Measurements from ENCODE around the gene DENND5A. TPM values are rescaled to one million over a fixed set of nuclear protein-coding genes. Genes with fewer than 3 reads are reported as not detected.

DENND5A gene
- total and polyA plus RNA-seq, 10 of the 15 experiments (the other 5 are each of a cell fraction or from before 2014, with no cell fraction given), result 15.6 to 157 (median 85.1) TPM

DNA sequence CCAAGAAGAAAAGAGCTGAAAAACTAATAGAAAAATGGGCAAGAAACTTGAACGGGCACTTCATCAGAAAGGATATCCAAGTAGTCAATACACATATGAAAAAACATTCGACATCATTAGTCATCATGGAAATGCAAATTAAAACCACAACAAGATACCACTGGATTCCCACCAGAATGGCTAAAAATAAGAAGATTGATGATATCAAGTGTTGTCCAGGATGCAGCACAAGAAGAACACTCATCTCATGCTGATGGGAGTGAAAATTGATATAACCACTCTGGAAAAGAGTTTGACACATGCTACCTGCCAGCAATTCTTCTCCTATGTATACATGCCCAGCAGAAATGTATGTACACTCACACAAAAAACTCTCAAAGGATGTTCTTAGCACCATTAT lies 146.9 kb downstream of the DENND5A start (continued):
- TF ChIP-seq, protein P1, sequence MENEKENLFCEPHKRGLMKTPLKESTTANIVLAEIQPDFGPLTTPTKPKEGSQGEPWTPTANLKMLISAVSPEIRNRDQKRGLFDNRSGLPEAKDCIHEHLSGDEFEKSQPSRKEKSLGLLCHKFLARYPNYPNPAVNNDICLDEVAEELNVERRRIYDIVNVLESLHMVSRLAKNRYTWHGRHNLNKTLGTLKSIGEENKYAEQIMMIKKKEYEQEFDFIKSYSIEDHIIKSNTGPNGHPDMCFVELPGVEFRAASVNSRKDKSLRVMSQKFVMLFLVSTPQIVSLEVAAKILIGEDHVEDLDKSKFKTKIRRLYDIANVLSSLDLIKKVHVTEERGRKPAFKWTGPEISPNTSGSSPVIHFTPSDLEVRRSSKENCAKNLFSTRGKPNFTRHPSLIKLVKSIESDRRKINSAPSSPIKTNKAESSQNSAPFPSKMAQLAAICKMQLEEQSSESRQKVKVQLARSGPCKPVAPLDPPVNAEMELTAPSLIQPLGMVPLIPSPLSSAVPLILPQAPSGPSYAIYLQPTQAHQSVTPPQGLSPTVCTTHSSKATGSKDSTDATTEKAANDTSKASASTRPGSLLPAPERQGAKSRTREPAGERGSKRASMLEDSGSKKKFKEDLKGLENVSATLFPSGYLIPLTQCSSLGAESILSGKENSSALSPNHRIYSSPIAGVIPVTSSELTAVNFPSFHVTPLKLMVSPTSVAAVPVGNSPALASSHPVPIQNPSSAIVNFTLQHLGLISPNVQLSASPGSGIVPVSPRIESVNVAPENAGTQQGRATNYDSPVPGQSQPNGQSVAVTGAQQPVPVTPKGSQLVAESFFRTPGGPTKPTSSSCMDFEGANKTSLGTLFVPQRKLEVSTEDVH (IDR thresholded peaks at IDR 0.05; ENCODE audit: low read depth, partially characterized antibody), result no peak
- no peak for TF ChIP-seq STAT1 (conservative IDR thresholded peaks at IDR 0.05)
- TF ChIP-seq MEF2B (IDR thresholded peaks at IDR 0.05; ENCODE audit: partially characterized antibody, poor library complexity, severe bottlenecking), result no peak
- TF ChIP-seq, protein P2, sequence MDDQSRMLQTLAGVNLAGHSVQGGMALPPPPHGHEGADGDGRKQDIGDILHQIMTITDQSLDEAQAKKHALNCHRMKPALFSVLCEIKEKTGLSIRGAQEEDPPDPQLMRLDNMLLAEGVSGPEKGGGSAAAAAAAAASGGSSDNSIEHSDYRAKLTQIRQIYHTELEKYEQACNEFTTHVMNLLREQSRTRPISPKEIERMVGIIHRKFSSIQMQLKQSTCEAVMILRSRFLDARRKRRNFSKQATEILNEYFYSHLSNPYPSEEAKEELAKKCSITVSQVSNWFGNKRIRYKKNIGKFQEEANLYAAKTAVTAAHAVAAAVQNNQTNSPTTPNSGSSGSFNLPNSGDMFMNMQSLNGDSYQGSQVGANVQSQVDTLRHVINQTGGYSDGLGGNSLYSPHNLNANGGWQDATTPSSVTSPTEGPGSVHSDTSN (IDR thresholded peaks at IDR 0.05; ENCODE audit: insufficient replicate concordance, low read depth, low read length), result no peak

DNA sequence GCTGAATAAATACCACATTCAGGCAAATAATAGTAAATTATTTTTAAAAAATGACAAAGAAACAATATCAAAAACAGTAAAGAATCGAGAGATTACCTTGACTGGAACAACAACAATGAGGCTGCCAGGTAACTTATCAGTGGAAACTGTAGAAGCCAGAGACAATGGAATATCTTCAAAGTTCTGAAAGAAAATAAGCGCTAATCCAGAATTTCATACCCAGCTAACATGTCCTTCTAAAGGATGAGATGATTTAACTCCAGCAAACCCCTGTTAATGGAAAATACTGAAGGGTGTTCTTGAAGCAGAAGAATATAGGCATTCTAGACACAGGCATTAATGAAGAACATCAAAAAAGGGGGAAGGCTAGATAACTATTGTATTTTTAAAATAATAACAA lies 153.1 kb downstream of the DENND5A start:
- ChIA-PET RAD21 (ENCODE audit: unreplicated experiment) (interaction anchor here (1.2 kb wide), 1 partner anchor 96 kb away, joined by 3 read pairs; no protein-coding TSS in a partner anchor), SMC1A (ENCODE audit: uncharacterized antibody, unreplicated experiment) (interaction anchor here (1.9 kb wide), 1 partner anchor 26 kb away, joined by 5 read pairs; no protein-coding TSS in a partner anchor), CTCF (no interaction called here), POLR2A (no interaction called here)
- WGBS (ENCODE audit: insufficient coverage, insufficient replicate concordance, low lambda C conversion rate, missing lambda C conversion rate), result 50% methylated on average over 2 of the region's 2 CpGs
- no peak overlapping the region for H3K4me2 ChIP-seq (ENCODE audit: control insufficient read depth, insufficient read depth)
- no peaks in the 10 kb centered on the region for H3K79me2 ChIP-seq (ENCODE audit: control insufficient read depth, insufficient read depth, low read length)
- H3K36me3 ChIP-seq (ENCODE audit: control insufficient read depth in 2 of 2, insufficient read depth in 2 of 2, low read length in 1 of 2), result no peaks in the 10 kb centered on the region
- ATAC-seq, result no peak
- no peaks in the 10 kb centered on the region for H3K27me3 ChIP-seq (replicated peaks in 1 of 2; ENCODE audit: control insufficient read depth in 2 of 2, insufficient read depth in 2 of 2, low read length in 1 of 2)
- no TSS peak for BruUV-seq (replicated peaks)
- H3K9me3 ChIP-seq (replicated peaks; ENCODE audit: control insufficient read depth, insufficient read depth, low read length), result peaks cover 5% of the 10 kb centered on the region; the same call in 2 of the 3 replicates
- intact Hi-C loops (cut with micrococcal nuclease; ENCODE audit: unreplicated experiment) (no loop called here), in situ Hi-C loops (cut with MboI) (no loop called here)
- DNase-seq (ENCODE audit: low read depth, low spot score), result no peak
- FAIRE-seq, result no peak
- no peak overlapping the region for H3K4me3 ChIP-seq
- H3K4me1 ChIP-seq (ENCODE audit: control insufficient read depth, insufficient read depth, low read length), result no peaks in the 10 kb centered on the region
- H3K27ac ChIP-seq (ENCODE audit: control insufficient read depth, insufficient read depth), result no peak overlapping the region
- H2AFZ ChIP-seq (ENCODE audit: control insufficient read depth, low read depth, low read length), result no peak overlapping the region
- no peak overlapping the region for H3K9ac ChIP-seq (ENCODE audit: control insufficient read depth, insufficient read depth, low read length)
- no peaks in the 10 kb centered on the region for H4K20me1 ChIP-seq (ENCODE audit: control insufficient read depth, insufficient read depth)
- TF ChIP-seq ZNF24 (IDR thresholded peaks at IDR 0.05) (no peak), BRCA1 (IDR thresholded peaks at IDR 0.05; ENCODE audit: low read depth, low read length) (no peak), RB1 (IDR thresholded peaks at IDR 0.05; ENCODE audit: borderline replicate concordance) (no peak), FOXK2 (IDR thresholded peaks at IDR 0.05) (no peak), TBL1XR1 (IDR thresholded peaks at IDR 0.05; ENCODE audit: low read depth, low read length) (no peak), RAD21 (IDR thresholded peaks at IDR 0.05; ENCODE audit: insufficient read depth, low read depth, low read length) (no peak)
- TF ChIP-seq, protein P3, sequence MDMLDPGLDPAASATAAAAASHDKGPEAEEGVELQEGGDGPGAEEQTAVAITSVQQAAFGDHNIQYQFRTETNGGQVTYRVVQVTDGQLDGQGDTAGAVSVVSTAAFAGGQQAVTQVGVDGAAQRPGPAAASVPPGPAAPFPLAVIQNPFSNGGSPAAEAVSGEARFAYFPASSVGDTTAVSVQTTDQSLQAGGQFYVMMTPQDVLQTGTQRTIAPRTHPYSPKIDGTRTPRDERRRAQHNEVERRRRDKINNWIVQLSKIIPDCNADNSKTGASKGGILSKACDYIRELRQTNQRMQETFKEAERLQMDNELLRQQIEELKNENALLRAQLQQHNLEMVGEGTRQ (IDR thresholded peaks at IDR 0.05; ENCODE audit: borderline replicate concordance, low read depth, low read length), result no peak
- TF ChIP-seq, protein P4, sequence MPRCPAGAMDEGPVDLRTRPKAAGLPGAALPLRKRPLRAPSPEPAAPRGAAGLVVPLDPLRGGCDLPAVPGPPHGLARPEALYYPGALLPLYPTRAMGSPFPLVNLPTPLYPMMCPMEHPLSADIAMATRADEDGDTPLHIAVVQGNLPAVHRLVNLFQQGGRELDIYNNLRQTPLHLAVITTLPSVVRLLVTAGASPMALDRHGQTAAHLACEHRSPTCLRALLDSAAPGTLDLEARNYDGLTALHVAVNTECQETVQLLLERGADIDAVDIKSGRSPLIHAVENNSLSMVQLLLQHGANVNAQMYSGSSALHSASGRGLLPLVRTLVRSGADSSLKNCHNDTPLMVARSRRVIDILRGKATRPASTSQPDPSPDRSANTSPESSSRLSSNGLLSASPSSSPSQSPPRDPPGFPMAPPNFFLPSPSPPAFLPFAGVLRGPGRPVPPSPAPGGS (IDR thresholded peaks at IDR 0.05; ENCODE audit: borderline replicate concordance, insufficient read depth, low read depth, low read length, poor library complexity, severe bottlenecking), result no peak
- TF ChIP-seq, protein P5, sequence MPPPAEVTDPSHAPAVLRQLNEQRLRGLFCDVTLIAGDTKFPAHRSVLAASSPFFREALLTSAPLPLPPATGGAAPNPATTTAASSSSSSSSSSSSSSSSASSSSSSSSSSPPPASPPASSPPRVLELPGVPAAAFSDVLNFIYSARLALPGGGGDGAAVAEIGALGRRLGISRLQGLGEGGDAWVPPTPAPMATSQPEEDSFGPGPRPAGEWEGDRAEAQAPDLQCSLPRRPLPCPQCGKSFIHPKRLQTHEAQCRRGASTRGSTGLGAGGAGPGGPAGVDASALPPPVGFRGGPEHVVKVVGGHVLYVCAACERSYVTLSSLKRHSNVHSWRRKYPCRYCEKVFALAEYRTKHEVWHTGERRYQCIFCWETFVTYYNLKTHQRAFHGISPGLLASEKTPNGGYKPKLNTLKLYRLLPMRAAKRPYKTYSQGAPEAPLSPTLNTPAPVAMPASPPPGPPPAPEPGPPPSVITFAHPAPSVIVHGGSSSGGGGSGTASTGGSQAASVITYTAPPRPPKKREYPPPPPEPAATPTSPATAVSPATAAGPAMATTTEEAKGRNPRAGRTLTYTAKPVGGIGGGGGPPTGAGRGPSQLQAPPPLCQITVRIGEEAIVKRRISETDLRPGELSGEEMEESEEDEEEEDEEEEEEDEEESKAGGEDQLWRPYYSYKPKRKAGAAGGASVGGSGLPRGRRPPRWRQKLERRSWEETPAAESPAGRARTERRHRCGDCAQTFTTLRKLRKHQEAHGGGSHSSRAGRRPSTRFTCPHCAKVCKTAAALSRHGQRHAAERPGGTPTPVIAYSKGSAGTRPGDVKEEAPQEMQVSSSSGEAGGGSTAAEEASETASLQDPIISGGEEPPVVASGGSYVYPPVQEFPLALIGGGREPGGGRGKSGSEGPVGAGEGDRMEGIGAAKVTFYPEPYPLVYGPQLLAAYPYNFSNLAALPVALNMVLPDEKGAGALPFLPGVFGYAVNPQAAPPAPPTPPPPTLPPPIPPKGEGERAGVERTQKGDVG (CRISPR knock-in tag; IDR thresholded peaks at IDR 0.05), result no peak
